IMR-90 (cell line): Measurements from ENCODE around the gene SMOC1. TPM values are rescaled to one million over a fixed set of nuclear protein-coding genes. Genes with fewer than 3 reads are reported as not detected.
A peak's percentile ranks its signal among the peaks of the same experiment; 100 is the strongest.

Source experiments
- ATAC-seq: fragments of 200-7000 bp; cut with Tn5 transposase; 2 replicates; pipeline ENCODE4 v1.9.1; 2020; ENCODE audit warnings: low read depth, mild to moderate bottlenecking, moderate library complexity
- BruUV-seq: library from RNA; stranded (reverse); fragments of 400-500 nt; replicated peaks from 2 replicates; lab custom pipeline; 2021; lab: Mats Ljungman, UMichigan
- CTCF ChIA-PET: fragments of 300-600 bp; formaldehyde crosslinking; extraction: SDS; loops from one replicate; lab custom pipeline; 2021; ENCODE audit warnings: antibody characterized with exemption; lab: Yijun Ruan, JAX
- POLR2A ChIA-PET: fragments of 300-600 bp; sonication (Branson Sonifier 250); formaldehyde crosslinking; loops from one replicate; lab custom pipeline; 2022; ENCODE audit warnings: antibody characterized with exemption; ENCODE audit not compliant: unreplicated experiment; lab: Charles Lee
- DNase-seq: peaks from one replicate; pipeline ENCODE4 v3.0.0; 2013
- H2AFZ ChIP-seq: replicated peaks from 2 replicates; pipeline ENCODE3; 2013; ENCODE audit warnings: low read length, mild to moderate bottlenecking; ENCODE audit not compliant: poor library complexity
- H2AK5ac ChIP-seq: 2 replicates; pipeline ENCODE4 v1.6.1; 2013; ENCODE audit warnings: low read depth, low read length, inconsistent platforms
- H2AK9ac ChIP-seq: replicated peaks from 2 replicates; pipeline ENCODE3; 2013; ENCODE audit warnings: mild to moderate bottlenecking, low read depth, low read length, moderate library complexity; ENCODE audit not compliant: poor library complexity
- H2BK120ac ChIP-seq: 2 replicates; pipeline ENCODE4 v1.6.1; 2013; ENCODE audit warnings: low read depth, low read length, inconsistent platforms
- H2BK15ac ChIP-seq: 3 replicates; pipeline ENCODE4 v1.6.1; 2013; ENCODE audit warnings: low read depth, low read length, inconsistent platforms
- H2BK20ac ChIP-seq: 2 replicates; pipeline ENCODE4 v1.6.1; 2013; ENCODE audit warnings: low read depth, mild to moderate bottlenecking, inconsistent platforms, low read length, moderate library complexity
- H2BK5ac ChIP-seq: 2 replicates; pipeline ENCODE4 v1.6.1; 2013; ENCODE audit warnings: mild to moderate bottlenecking, low read depth, low read length, inconsistent platforms; ENCODE audit not compliant: poor library complexity, severe bottlenecking
- H3K14ac ChIP-seq: replicated peaks from 2 replicates; pipeline ENCODE4 v1.6.1; 2013; ENCODE audit warnings: low read depth, low read length, inconsistent platforms
- H3K18ac ChIP-seq: 2 replicates; pipeline ENCODE4 v1.6.1; 2013; ENCODE audit warnings: low read depth, low read length, control low read depth
- H3K23ac ChIP-seq: 2 replicates; pipeline ENCODE4 v1.6.1; 2013; ENCODE audit warnings: low read depth, low read length, inconsistent platforms
- H3K27ac ChIP-seq: 2 replicates; pipeline ENCODE4 v1.5.1; 2013; ENCODE audit warnings: mild to moderate bottlenecking, control low read depth, low read length; ENCODE audit not compliant: insufficient read depth
- H3K27me3 ChIP-seq: 2 replicates; pipeline ENCODE4 v1.6.1; 2013; ENCODE audit warnings: low read length; ENCODE audit not compliant: control insufficient read depth, insufficient read depth
- H3K36me3 ChIP-seq: 2 replicates; pipeline ENCODE4 v1.6.1; 2013; ENCODE audit warnings: low read length, mixed read lengths; ENCODE audit not compliant: control insufficient read depth, insufficient read depth
- H3K4ac ChIP-seq: 2 replicates; pipeline ENCODE4 v1.6.1; 2013; ENCODE audit warnings: low read depth, low read length, inconsistent platforms
- H3K4me1 ChIP-seq: 2 replicates; pipeline ENCODE4 v1.6.1; 2013; ENCODE audit warnings: low read length, mixed read lengths; ENCODE audit not compliant: control insufficient read depth, insufficient read depth
- H3K4me2 ChIP-seq: 2 replicates; pipeline ENCODE4 v1.6.1; 2013; ENCODE audit warnings: low read depth, mild to moderate bottlenecking, control low read depth, low read length, moderate library complexity
- H3K4me3 ChIP-seq: 2 replicates; pipeline ENCODE4 v1.5.1; 2013; ENCODE audit warnings: low read depth, mild to moderate bottlenecking, control low read depth, low read length, moderate library complexity; ENCODE audit not compliant: insufficient read depth
- H3K56ac ChIP-seq: 2 replicates; pipeline ENCODE4 v1.6.1; 2013; ENCODE audit warnings: low read length, inconsistent platforms; ENCODE audit not compliant: insufficient read depth; ENCODE audit errors: extremely low read depth
- H3K79me1 ChIP-seq, 2 experiments: 2 replicates each; pipeline ENCODE4 v1.6.1; 2013; ENCODE audit warnings: low read length in 2 of 2, inconsistent platforms in 1 of 2, low read depth in 1 of 2
- H3K9ac ChIP-seq: 2 replicates; pipeline ENCODE4 v1.6.1; 2013; ENCODE audit warnings: low read depth, low read length, control low read depth
- H3K9me1 ChIP-seq: 2 replicates; pipeline ENCODE4 v1.6.1; 2013; ENCODE audit warnings: low read length, inconsistent platforms; ENCODE audit not compliant: insufficient read depth
- H3K9me3 ChIP-seq: 2 replicates; pipeline ENCODE4 v1.6.1; 2013; ENCODE audit warnings: low read length; ENCODE audit not compliant: control insufficient read depth, insufficient read depth
- H4K20me1 ChIP-seq: 2 replicates; pipeline ENCODE4 v1.6.1; 2013; ENCODE audit warnings: low read length, inconsistent platforms; ENCODE audit not compliant: insufficient read depth
- H4K5ac ChIP-seq: 2 replicates; pipeline ENCODE4 v1.6.1; 2013; ENCODE audit warnings: mild to moderate bottlenecking, low read depth, low read length, control low read depth
- H4K8ac ChIP-seq, 2 experiments: 2 replicates each; pipeline ENCODE4 v1.6.1; 2013; ENCODE audit warnings: low read depth in 2 of 2, low read length in 2 of 2, control low read depth in 1 of 2, inconsistent platforms in 1 of 2
- H4K91ac ChIP-seq: 2 replicates; pipeline ENCODE4 v1.6.1; 2013; ENCODE audit warnings: low read depth, low read length, inconsistent platforms; ENCODE audit not compliant: insufficient read depth
- BHLHE40 ChIP-seq: fragments of 150-350 bp; IDR thresholded peaks from 2 replicates; pipeline ENCODE4 v1.6.1; 2016; ENCODE audit warnings: mild to moderate bottlenecking, low read depth, low read length
- FOS ChIP-seq: fragments of 150-350 bp; IDR thresholded peaks from 2 replicates; pipeline ENCODE4 v1.6.1; 2016; ENCODE audit warnings: low read depth, low read length
- MAZ ChIP-seq: IDR thresholded peaks from 2 replicates; pipeline ENCODE4 v1.6.1; 2012; ENCODE audit warnings: low read depth, mild to moderate bottlenecking, low read length, improper control_type of control experiment, moderate library complexity, borderline replicate concordance
- RAD21 ChIP-seq: IDR thresholded peaks from 2 replicates; pipeline ENCODE4 v1.6.1; 2012; ENCODE audit warnings: low read length, improper control_type of control experiment
- WGBS, 2 experiments: methylation state at CpG; one replicate each; pipeline versions ENCODE4 v1.1.5 to v1.1.7; 2013; ENCODE audit warnings: missing lambda C conversion rate in 2 of 2; ENCODE audit not compliant: insufficient read length in 1 of 2; ENCODE audit errors: extremely low coverage in 2 of 2; 5-methylcytosine and 5-hydroxymethylcytosine counted together
- dilution Hi-C: fragments of 300-500 bp; cut with HindIII; formaldehyde crosslinking; loops from one replicate; pipeline ENCODE4 v1.14.3; 2018; ENCODE audit warnings: low sequenced_read_pairs; ENCODE audit not compliant: unreplicated experiment
- in situ Hi-C: fragments of 300-500 bp; cut with MboI; formaldehyde crosslinking; loops from 3 replicates; pipeline ENCODE4 v1.14.3; 2019; ENCODE audit warnings: low sequenced_read_pairs, inconsistent platforms, mixed read lengths
- intact Hi-C: fragments of 100-400 bp; cut with micrococcal nuclease; formaldehyde crosslinking; loops from 2 replicates; pipeline ENCODE4 v1.10.0; 2022
- polyA plus RNA-seq, 3 experiments: library from polyadenylated mRNA; depleted of rRNA; stranded (reverse); fragments of >200 nt; gene quantifications; 2 replicates each; pipeline ENCODE4 v1.2.3, GENCODE V29; 2012; ENCODE audit warnings: low replicate concordance in 1 of 3
- total RNA-seq: library from RNA; depleted of rRNA; stranded (reverse); fragments of >200 nt; gene quantifications from 2 replicates; pipeline ENCODE4 v1.2.3, GENCODE V29; 2012

Gene SMOC1
- total and polyA plus RNA-seq, 2 of the 4 experiments (the other 2 are of a cell fraction): 0.90 to 4.1 TPM

DNA sequence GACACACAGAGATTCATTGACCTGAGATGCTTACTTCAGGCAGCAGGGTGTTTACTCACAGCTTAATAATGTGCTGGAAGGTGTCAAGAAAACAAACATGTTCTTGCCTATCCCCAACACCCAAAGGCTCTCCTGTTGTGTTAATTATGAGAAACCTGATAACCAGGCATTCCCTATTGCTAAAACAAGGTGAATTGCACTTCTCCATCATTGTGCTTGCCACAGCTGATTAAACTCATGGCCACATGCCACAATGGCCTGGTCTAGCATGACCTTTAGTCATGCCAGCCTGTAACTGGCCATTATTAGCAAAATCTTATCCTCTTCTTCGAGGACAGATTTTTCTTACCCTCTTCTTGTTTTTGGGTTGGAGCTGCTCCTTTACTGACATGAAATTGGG is 21.4 kb downstream of the SMOC1 start:
- Histone ChIP-seq H3K4me1 (peaks cover 6% of the 10 kb centered on the region), H3K4me2 (no peak overlapping the region), H3K23ac (no peak overlapping the region), H4K91ac (no peak overlapping the region; the same call in 1 of the 2 replicates), H4K8ac (no peak overlapping the region), H3K9me1 (no peaks in the 10 kb centered on the region), H3K27me3 (no peaks in the 10 kb centered on the region), H2BK120ac (no peak overlapping the region), H3K4me3 (no peak overlapping the region), H3K79me1 (peaks cover 0 to 9% of the 10 kb centered on the region in 2 experiments; a peak in 2 of 4 replicates), H3K18ac (peak overlapping the region; percentile 75; the same call in 1 of the 2 replicates), H3K27ac (no peak overlapping the region), H3K9me3 (peaks cover 6% of the 10 kb centered on the region; the same call in 1 of the 2 replicates), H2AK9ac (no peak overlapping the region), H2AFZ (no peak overlapping the region), H2BK15ac (no peak overlapping the region), H4K20me1 (no peaks in the 10 kb centered on the region), H3K9ac (no peak overlapping the region), H2BK5ac (peak overlapping the region; percentile 45), H3K4ac (no peak overlapping the region), H3K14ac (no peak overlapping the region), H3K56ac (no peak overlapping the region), H2BK20ac (no peak overlapping the region), H2AK5ac (no peak overlapping the region), H4K5ac (no peak overlapping the region), H3K36me3 (no peaks in the 10 kb centered on the region; the same call in 1 of the 2 replicates)
- CTCF ChIA-PET: no interaction called here
- ATAC-seq (no peak), DNase-seq (no peak)
- dilution Hi-C loops: no loop called here
- intact Hi-C loops: no loop called here
- WGBS, 2 experiments: no CpG with 5 or more reads among the region's 1 CpG
- no TSS peak for BruUV-seq
- in situ Hi-C loops: no loop called here
- no peak for TF ChIP-seq MAZ
- no peak for TF ChIP-seq FOS
- no peak for TF ChIP-seq RAD21
- TF ChIP-seq BHLHE40: no peak
- POLR2A ChIA-PET: no interaction called here
